Measurements from ENCODE around the gene MACROD1.

The MACROD1 gene

DNA sequence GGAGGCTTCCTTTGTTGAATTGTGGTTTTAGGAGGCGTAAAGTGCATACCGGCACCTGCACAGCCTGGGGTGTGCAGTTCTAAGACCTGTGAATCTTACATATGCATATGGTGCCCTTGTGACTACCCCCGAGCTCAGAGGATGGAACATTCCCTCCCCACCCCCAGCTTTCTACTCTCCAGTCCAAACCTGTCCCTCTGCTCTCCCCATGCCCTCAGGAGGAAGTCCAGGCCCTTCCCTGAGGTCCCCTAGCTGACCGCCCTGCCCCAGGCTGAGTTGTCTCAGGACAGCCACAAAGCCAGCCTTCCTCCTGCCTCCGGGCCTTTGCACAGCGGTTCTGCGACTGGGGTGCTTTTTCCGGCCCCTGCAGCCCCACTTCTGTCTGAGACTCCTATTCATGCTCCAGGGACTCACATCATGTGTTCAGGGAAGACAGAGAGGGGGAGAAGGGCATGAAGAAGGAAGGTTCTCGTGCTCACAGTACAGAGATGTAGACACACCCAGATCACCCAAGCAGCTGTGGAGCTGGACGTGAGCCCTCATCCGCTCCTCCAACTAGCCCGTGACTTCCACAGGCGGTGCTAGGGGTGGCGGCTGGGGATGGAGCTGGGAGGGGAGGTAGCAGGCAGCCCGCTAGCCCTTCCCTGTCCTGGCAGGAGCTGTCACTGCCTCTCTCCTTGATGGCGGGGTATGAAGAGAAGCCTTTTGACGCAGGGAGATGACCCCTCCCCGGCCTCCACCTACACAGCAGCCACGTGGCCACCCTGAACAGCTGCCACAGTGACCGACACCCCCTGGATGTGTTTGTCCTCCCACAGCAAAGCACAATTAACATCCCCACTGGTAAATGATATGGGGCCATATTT, 79.4 kb downstream of the MACROD1 start:
- H3K4me3 ChIP-seq (ENCODE audit: low read depth, low read length), result no peak overlapping the region
- TF ChIP-seq POLR2A (IDR thresholded peaks at IDR 0.05; ENCODE audit: extremely low read depth, insufficient read length), result no peak
- TF ChIP-seq MYC (IDR thresholded peaks at IDR 0.05; ENCODE audit: low read depth, low read length), result no peak
- TF ChIP-seq, protein P1, sequence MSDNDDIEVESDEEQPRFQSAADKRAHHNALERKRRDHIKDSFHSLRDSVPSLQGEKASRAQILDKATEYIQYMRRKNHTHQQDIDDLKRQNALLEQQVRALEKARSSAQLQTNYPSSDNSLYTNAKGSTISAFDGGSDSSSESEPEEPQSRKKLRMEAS (IDR thresholded peaks at IDR 0.05; ENCODE audit: low read depth, low read length), result no peak
- TF ChIP-seq CTCF (IDR thresholded peaks at IDR 0.05; ENCODE audit: low read depth, low read length), result no peak
- peak; percentile 46 for DNase-seq (ENCODE audit: low read depth)

GRCh38 chr11:64085906-64086257, 80.0 kb downstream of the MACROD1 start:
- H3K4me3 ChIP-seq (ENCODE audit: low read depth, low read length), result no peak overlapping the region
- TF ChIP-seq, protein P1 (IDR thresholded peaks at IDR 0.05; ENCODE audit: low read depth, low read length), result no peak
- TF ChIP-seq CTCF (IDR thresholded peaks at IDR 0.05; ENCODE audit: low read depth, low read length) (no peak), POLR2A (IDR thresholded peaks at IDR 0.05; ENCODE audit: extremely low read depth, insufficient read length) (no peak), MYC (IDR thresholded peaks at IDR 0.05; ENCODE audit: low read depth, low read length) (no peak)
- DNase-seq (ENCODE audit: low read depth), result no peak

DNA sequence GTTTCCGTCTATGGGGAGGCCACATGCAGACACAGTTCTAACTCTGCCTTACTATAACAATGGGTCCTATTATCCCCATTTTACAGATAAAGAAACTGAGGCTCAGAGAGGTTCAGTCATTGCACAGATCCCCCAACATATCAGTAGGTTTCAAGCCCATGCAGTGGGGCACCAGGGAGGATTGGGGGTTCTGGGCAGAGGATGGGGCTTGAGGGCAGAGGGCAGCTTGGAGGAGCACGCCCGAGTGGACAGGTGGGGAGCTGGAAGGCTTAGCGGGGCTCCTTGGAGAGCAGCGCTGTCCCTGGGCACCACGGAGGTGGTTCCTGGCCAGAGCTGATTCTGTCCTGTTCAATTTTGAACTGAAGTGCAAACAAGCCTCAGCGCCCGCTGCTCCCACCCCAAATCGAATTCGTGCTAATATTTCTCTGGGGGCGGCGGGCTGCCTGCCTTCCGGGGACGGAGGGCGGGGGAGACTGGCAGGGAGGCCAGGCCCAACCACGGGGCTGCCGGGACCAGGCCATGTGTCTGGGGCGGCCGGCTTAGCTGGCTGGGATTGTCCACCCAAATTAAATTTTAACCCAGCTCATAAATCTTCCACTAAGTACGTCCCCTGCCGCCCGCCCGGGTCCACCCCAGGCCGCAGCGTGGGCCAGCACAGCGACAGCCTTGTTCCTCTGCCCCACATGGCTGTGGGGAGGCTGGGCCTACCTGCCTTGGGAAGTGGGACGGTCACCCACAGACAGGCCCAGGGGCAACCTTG, 80.8 kb downstream of the MACROD1 start:
- TF ChIP-seq, protein P1 (IDR thresholded peaks at IDR 0.05; ENCODE audit: low read depth, low read length), result no peak
- TF ChIP-seq MYC (IDR thresholded peaks at IDR 0.05; ENCODE audit: low read depth, low read length), result no peak
- TF ChIP-seq POLR2A (IDR thresholded peaks at IDR 0.05; ENCODE audit: extremely low read depth, insufficient read length), result no peak
- TF ChIP-seq CTCF (IDR thresholded peaks at IDR 0.05; ENCODE audit: low read depth, low read length), result no peak
- no peak for DNase-seq (ENCODE audit: low read depth)
- no peak overlapping the region for H3K4me3 ChIP-seq (ENCODE audit: low read depth, low read length)

DNA sequence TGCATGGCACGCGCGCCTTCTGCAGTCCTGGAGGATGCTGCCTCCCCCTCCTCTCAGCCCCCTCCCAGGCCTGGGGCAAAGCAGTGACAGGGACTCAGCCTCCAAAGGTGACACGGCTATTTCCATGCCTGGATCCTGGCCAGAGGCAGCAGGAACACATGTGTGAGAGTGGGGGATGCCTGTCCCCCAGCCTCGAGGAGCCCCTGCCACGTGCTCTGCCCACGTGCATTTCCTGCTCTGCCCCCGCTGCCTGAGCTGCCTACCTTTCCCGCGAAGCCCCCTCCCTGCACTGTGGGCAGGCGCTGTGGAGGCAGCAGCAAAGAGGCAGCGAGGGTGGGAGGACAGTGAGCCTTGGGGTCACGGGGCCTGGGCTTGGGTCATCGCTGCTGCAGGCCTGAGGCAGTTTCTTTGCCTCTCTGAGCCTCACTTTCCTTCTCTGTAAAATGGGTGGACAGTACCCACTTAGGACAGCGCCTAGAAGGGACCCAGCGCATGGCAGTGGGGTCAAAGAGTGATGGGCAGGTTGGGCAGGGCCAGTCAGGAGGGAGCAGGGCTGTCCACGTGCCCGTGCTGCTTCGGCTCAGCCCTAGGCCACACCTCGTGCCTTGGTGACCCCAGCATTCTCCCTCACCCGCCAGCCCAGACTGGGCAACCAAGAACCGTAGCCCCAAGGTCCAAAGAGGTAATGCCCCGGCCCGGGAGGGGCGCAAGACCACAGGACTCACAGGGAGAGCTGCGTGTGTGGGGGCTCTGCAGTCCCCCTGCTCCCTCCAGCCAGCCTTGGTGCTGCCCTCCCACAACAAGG, 81.6 kb downstream of the MACROD1 start:
- TF ChIP-seq CTCF (IDR thresholded peaks at IDR 0.05; ENCODE audit: low read depth, low read length) (no peak), MYC (IDR thresholded peaks at IDR 0.05; ENCODE audit: low read depth, low read length) (no peak), POLR2A (IDR thresholded peaks at IDR 0.05; ENCODE audit: extremely low read depth, insufficient read length) (no peak)
- TF ChIP-seq, protein P1 (IDR thresholded peaks at IDR 0.05; ENCODE audit: low read depth, low read length), result no peak
- no peak for DNase-seq (ENCODE audit: low read depth)
- no peak overlapping the region for H3K4me3 ChIP-seq (ENCODE audit: low read depth, low read length)

- TF ChIP-seq CTCF (IDR thresholded peaks at IDR 0.05; ENCODE audit: low read depth, low read length) (no peak), POLR2A (IDR thresholded peaks at IDR 0.05; ENCODE audit: extremely low read depth, insufficient read length) (no peak), MYC (IDR thresholded peaks at IDR 0.05; ENCODE audit: low read depth, low read length) (no peak)
- TF ChIP-seq, protein P1 (IDR thresholded peaks at IDR 0.05; ENCODE audit: low read depth, low read length), result no peak
- H3K4me3 ChIP-seq (ENCODE audit: low read depth, low read length), result no peak overlapping the region
- no peak for DNase-seq (ENCODE audit: low read depth)
Observed at GRCh38 chr11:64083398-64084080, 82.4 kb downstream of the MACROD1 start.
